BLaER1 (cell line): ENCODE measurements around the gene PLXNA4.

Source experiments
- H3K27ac ChIP-seq: shearing (Covaris generic); formaldehyde crosslinking; 2 replicates; pipeline ENCODE4 v1.8.1; 2022
- H3K27me3 ChIP-seq: shearing (Covaris generic); formaldehyde crosslinking; 2 replicates; pipeline ENCODE4 v1.8.1; 2022
- H3K36me3 ChIP-seq: shearing (Covaris generic); formaldehyde crosslinking; 2 replicates; pipeline ENCODE4 v1.8.1; 2022
- H3K4me1 ChIP-seq: shearing (Covaris generic); formaldehyde crosslinking; 2 replicates; pipeline ENCODE4 v1.8.1; 2022
- H3K4me2 ChIP-seq: shearing (Covaris generic); formaldehyde crosslinking; 2 replicates; pipeline ENCODE4 v1.8.1; 2022
- H3K4me3 ChIP-seq: shearing (Covaris generic); formaldehyde crosslinking; 2 replicates; pipeline ENCODE4 v1.8.1; 2022
- H3K9ac ChIP-seq: shearing (Covaris generic); formaldehyde crosslinking; 2 replicates; pipeline ENCODE4 v1.8.1; 2022
- H3K9me3 ChIP-seq: shearing (Covaris generic); formaldehyde crosslinking; 2 replicates; pipeline ENCODE4 v1.8.1; 2022
- H4K20me1 ChIP-seq: shearing (Covaris generic); formaldehyde crosslinking; 2 replicates; pipeline ENCODE4 v1.8.1; 2022
- Cebpa-rat ChIP-seq: shearing (Covaris generic); IDR thresholded peaks from 2 replicates; pipeline ENCODE4 v1.8.1; 2022

Gene PLXNA4

GRCh38 chr7:132526111-132526740 lies 50.0 kb downstream of the PLXNA4 start:
- Histone ChIP-seq H3K9me3 (no peaks in the 10 kb centered on the region), H4K20me1 (no peaks in the 10 kb centered on the region), H3K4me2 (no peak overlapping the region), H3K4me3 (no peak overlapping the region), H3K4me1 (peaks cover 12% of the 10 kb centered on the region), H3K27ac (no peak overlapping the region), H3K36me3 (no peaks in the 10 kb centered on the region), H3K9ac (no peak overlapping the region), H3K27me3 (no peaks in the 10 kb centered on the region)
- TF ChIP-seq Cebpa-rat = no peak

GRCh38 chr7:132521423-132521822 lies 54.8 kb downstream of the PLXNA4 start:
- no peaks in the 10 kb centered on the region for H3K27me3 ChIP-seq
- no peaks in the 10 kb centered on the region for H3K4me1 ChIP-seq
- H3K36me3 ChIP-seq = no peaks in the 10 kb centered on the region
- H4K20me1 ChIP-seq = no peaks in the 10 kb centered on the region
- H3K4me3 ChIP-seq = no peak overlapping the region
- H3K9me3 ChIP-seq = no peaks in the 10 kb centered on the region
- no peak overlapping the region for H3K9ac ChIP-seq
- no peak for TF ChIP-seq Cebpa-rat
- no peak overlapping the region for H3K27ac ChIP-seq
- H3K4me2 ChIP-seq = no peak overlapping the region

- no peak overlapping the region for H3K27ac ChIP-seq
- H3K4me2 ChIP-seq = no peak overlapping the region
- no peaks in the 10 kb centered on the region for H4K20me1 ChIP-seq
- no peak for TF ChIP-seq Cebpa-rat
- H3K36me3 ChIP-seq = no peaks in the 10 kb centered on the region
- no peaks in the 10 kb centered on the region for H3K9me3 ChIP-seq
- H3K4me3 ChIP-seq = no peak overlapping the region
- no peaks in the 10 kb centered on the region for H3K27me3 ChIP-seq
- no peaks in the 10 kb centered on the region for H3K4me1 ChIP-seq
- no peak overlapping the region for H3K9ac ChIP-seq
These were observed 55.5 kb downstream of the PLXNA4 start for GRCh38 chr7:132520591-132521280.

GRCh38 chr7:132519936-132520335 lies 56.3 kb downstream of the PLXNA4 start:
- Histone ChIP-seq H3K4me2 (no peak overlapping the region), H3K27me3 (no peaks in the 10 kb centered on the region), H3K9ac (no peak overlapping the region), H3K9me3 (no peaks in the 10 kb centered on the region), H3K4me3 (no peak overlapping the region), H3K4me1 (no peaks in the 10 kb centered on the region), H3K27ac (no peak overlapping the region), H4K20me1 (no peaks in the 10 kb centered on the region), H3K36me3 (no peaks in the 10 kb centered on the region)
- no peak for TF ChIP-seq Cebpa-rat

- Histone ChIP-seq H4K20me1 (no peaks in the 10 kb centered on the region), H3K4me1 (no peaks in the 10 kb centered on the region), H3K4me3 (no peak overlapping the region), H3K36me3 (no peaks in the 10 kb centered on the region), H3K4me2 (no peak overlapping the region), H3K9ac (no peak overlapping the region), H3K9me3 (no peaks in the 10 kb centered on the region), H3K27ac (no peak overlapping the region), H3K27me3 (no peaks in the 10 kb centered on the region)
- no peak for TF ChIP-seq Cebpa-rat
These were observed 57.5 kb downstream of the PLXNA4 start for GRCh38 chr7:132518839-132519173.

GRCh38 chr7:132518102-132518838 lies 58.0 kb downstream of the PLXNA4 start:
- Histone ChIP-seq H3K4me2 (no peak overlapping the region), H3K9ac (no peak overlapping the region)
- no peak for TF ChIP-seq Cebpa-rat

GRCh38 chr7:132516042-132516840 lies 60.0 kb downstream of the PLXNA4 start:
- no peaks in the 10 kb centered on the region for H3K36me3 ChIP-seq
- no peak overlapping the region for H3K4me2 ChIP-seq
- H4K20me1 ChIP-seq = no peaks in the 10 kb centered on the region
- peaks cover 3% of the 10 kb centered on the region for H3K4me1 ChIP-seq
- no peak for TF ChIP-seq Cebpa-rat
- H3K9ac ChIP-seq = no peak overlapping the region
- no peaks in the 10 kb centered on the region for H3K9me3 ChIP-seq
- no peaks in the 10 kb centered on the region for H3K27me3 ChIP-seq
- H3K4me3 ChIP-seq = no peak overlapping the region
- H3K27ac ChIP-seq = no peak overlapping the region

More at GRCh38 chr7:132518102-132518838, 58.0 kb downstream of the PLXNA4 start:
- Histone ChIP-seq H3K27me3 (no peaks in the 10 kb centered on the region), H3K4me3 (no peak overlapping the region), H3K36me3 (no peaks in the 10 kb centered on the region), H3K4me1 (no peaks in the 10 kb centered on the region), H3K9me3 (no peaks in the 10 kb centered on the region), H3K27ac (no peak overlapping the region), H4K20me1 (no peaks in the 10 kb centered on the region)

GRCh38 chr7:132515181-132515580 lies 61.1 kb downstream of the PLXNA4 start:
- Histone ChIP-seq H3K27ac (no peak overlapping the region), H3K27me3 (no peaks in the 10 kb centered on the region)

GRCh38 chr7:132514430-132514829 lies 61.8 kb downstream of the PLXNA4 start:
- no peaks in the 10 kb centered on the region for H3K36me3 ChIP-seq
- no peaks in the 10 kb centered on the region for H3K27me3 ChIP-seq
- no peak overlapping the region for H3K4me3 ChIP-seq
- no peak overlapping the region for H3K9ac ChIP-seq
- no peaks in the 10 kb centered on the region for H4K20me1 ChIP-seq
- no peak overlapping the region for H3K27ac ChIP-seq
- peaks cover 21% of the 10 kb centered on the region for H3K4me1 ChIP-seq
- H3K4me2 ChIP-seq = no peak overlapping the region
- TF ChIP-seq Cebpa-rat = no peak
- no peaks in the 10 kb centered on the region for H3K9me3 ChIP-seq

More at GRCh38 chr7:132515181-132515580, 61.1 kb downstream of the PLXNA4 start:
- Histone ChIP-seq H3K4me2 (no peak overlapping the region), H3K9me3 (no peaks in the 10 kb centered on the region), H3K9ac (no peak overlapping the region), H3K4me1 (peaks cover 14% of the 10 kb centered on the region), H3K36me3 (no peaks in the 10 kb centered on the region), H4K20me1 (no peaks in the 10 kb centered on the region), H3K4me3 (no peak overlapping the region)
- no peak for TF ChIP-seq Cebpa-rat
